H9 (cell line): ENCODE measurements around the gene POMGNT1. TPM values are rescaled to one million over a fixed set of nuclear protein-coding genes. Genes with fewer than 3 reads are reported as not detected.
"Not testable (repeated sequence)": the region's sequence is repeated elsewhere in the genome, so short reads cannot be mapped to it uniquely, and the experiment has no call there.

Experiments used
- DNase-seq: peaks from one replicate; pipeline ENCODE4 v3.0.0-alpha.2; 2017
- H2AFZ ChIP-seq: one replicate; pipeline ENCODE4 v1.6.1; 2013; ENCODE audit warnings: mild to moderate bottlenecking, low read length, control low read depth, moderate library complexity
- H2AK5ac ChIP-seq: 2 replicates; pipeline ENCODE4 v1.6.1; 2013; ENCODE audit warnings: low read length, control low read depth, mixed read lengths; ENCODE audit not compliant: insufficient read length
- H2BK120ac ChIP-seq: one replicate; pipeline ENCODE4 v1.6.1; 2013; ENCODE audit warnings: low read depth, mild to moderate bottlenecking, low read length, control low read depth, inconsistent platforms; ENCODE audit not compliant: poor library complexity, severe bottlenecking
- H2BK12ac ChIP-seq: 2 replicates; pipeline ENCODE4 v1.6.1; 2013; ENCODE audit warnings: low read length, control low read depth, mixed read lengths, low read depth; ENCODE audit not compliant: insufficient read length
- H2BK15ac ChIP-seq: 2 replicates; pipeline ENCODE4 v1.6.1; 2013; ENCODE audit warnings: low read depth, low read length, control low read depth
- H2BK20ac ChIP-seq: one replicate; pipeline ENCODE4 v1.6.1; 2013; ENCODE audit warnings: low read depth, mild to moderate bottlenecking, low read length, control low read depth, inconsistent platforms; ENCODE audit not compliant: poor library complexity, severe bottlenecking
- H2BK5ac ChIP-seq: 2 replicates; pipeline ENCODE4 v1.6.1; 2013; ENCODE audit warnings: low read length, control low read depth, mixed read lengths; ENCODE audit not compliant: insufficient read length
- H3K14ac ChIP-seq: 2 replicates; pipeline ENCODE4 v1.6.1; 2013; ENCODE audit warnings: low read length, control low read depth; ENCODE audit not compliant: insufficient read depth
- H3K18ac ChIP-seq: 2 replicates; pipeline ENCODE4 v1.6.1; 2013; ENCODE audit warnings: low read depth, mild to moderate bottlenecking, mixed read lengths, low read length, control low read depth; ENCODE audit not compliant: insufficient read length
- H3K23ac ChIP-seq: 2 replicates; pipeline ENCODE4 v1.6.1; 2013; ENCODE audit warnings: low read length, control low read depth, mixed read lengths, low read depth; ENCODE audit not compliant: insufficient read length
- H3K23me2 ChIP-seq: 2 replicates; pipeline ENCODE4 v1.6.1; 2013; ENCODE audit warnings: low read depth, mild to moderate bottlenecking, mixed read lengths, low read length, control low read depth; ENCODE audit not compliant: insufficient read length, poor library complexity, severe bottlenecking
- H3K27ac ChIP-seq: 2 replicates; pipeline ENCODE4 v1.5.1; 2013; ENCODE audit warnings: low read length, control low read depth, mixed read lengths, low read depth; ENCODE audit not compliant: insufficient read length
- H3K27me3 ChIP-seq: 2 replicates; pipeline ENCODE4 v1.6.1; 2013; ENCODE audit warnings: low read length, control low read depth, inconsistent platforms; ENCODE audit not compliant: insufficient read depth
- H3K4ac ChIP-seq: 2 replicates; pipeline ENCODE4 v1.6.1; 2013; ENCODE audit warnings: low read depth, mild to moderate bottlenecking, control low read depth, inconsistent platforms, low read length, moderate library complexity
- H3K4me1 ChIP-seq: 2 replicates; pipeline ENCODE4 v1.6.1; 2013; ENCODE audit warnings: low read length, control low read depth, inconsistent platforms; ENCODE audit not compliant: insufficient read depth
- H3K4me2 ChIP-seq: 2 replicates; pipeline ENCODE4 v1.6.1; 2013; ENCODE audit warnings: low read length, control low read depth, mixed read lengths; ENCODE audit not compliant: insufficient read length, insufficient read depth
- H3K56ac ChIP-seq: 2 replicates; pipeline ENCODE4 v1.6.1; 2013; ENCODE audit warnings: low read depth, mild to moderate bottlenecking, mixed read lengths, low read length, control low read depth; ENCODE audit not compliant: insufficient read length
- H3K79me1 ChIP-seq: 2 replicates; pipeline ENCODE4 v1.6.1; 2013; ENCODE audit warnings: low read depth, mild to moderate bottlenecking, moderate library complexity, low read length, control low read depth, inconsistent platforms; ENCODE audit not compliant: insufficient read depth, poor library complexity, severe bottlenecking
- H3K79me2 ChIP-seq: 2 replicates; pipeline ENCODE4 v1.6.1; 2013; ENCODE audit warnings: low read length, control low read depth, inconsistent platforms; ENCODE audit not compliant: insufficient read depth
- H3K9ac ChIP-seq: 2 replicates; pipeline ENCODE4 v1.6.1; 2013; ENCODE audit warnings: low read length, control low read depth, mixed read lengths; ENCODE audit not compliant: insufficient read length; ENCODE audit errors: extremely low read depth
- H3K9me3 ChIP-seq: one replicate; pipeline ENCODE4 v1.6.1; 2013; ENCODE audit warnings: low read depth, low read length, inconsistent platforms; ENCODE audit not compliant: control insufficient read depth
- H3T11ph ChIP-seq: one replicate; pipeline ENCODE4 v1.6.1; 2013; ENCODE audit warnings: mild to moderate bottlenecking, low read length, control low read depth, inconsistent platforms
- H4K20me1 ChIP-seq: one replicate; pipeline ENCODE4 v1.6.1; 2013; ENCODE audit not compliant: control insufficient read depth, insufficient read length, insufficient read depth
- H4K5ac ChIP-seq: 2 replicates; pipeline ENCODE4 v1.6.1; 2013; ENCODE audit warnings: low read depth, mild to moderate bottlenecking, mixed read lengths, low read length, control low read depth; ENCODE audit not compliant: insufficient read length
- H4K8ac ChIP-seq: replicated peaks from 2 replicates; pipeline ENCODE4 v1.6.1; 2013; ENCODE audit warnings: low read length, control low read depth, mixed read lengths, low read depth; ENCODE audit not compliant: insufficient read length
- H4K91ac ChIP-seq: 2 replicates; pipeline ENCODE4 v1.6.1; 2013; ENCODE audit warnings: low read depth, mild to moderate bottlenecking, moderate library complexity, mixed read lengths, low read length, control low read depth; ENCODE audit not compliant: insufficient read length
- H3K27ac Mint-ChIP-seq, 3 experiments: 2 replicates in 2 of 3; 3 replicates in 1 of 3; pipeline ENCODE4 v1.8.0; 2020 to 2021; ENCODE audit warnings: mixed read lengths in 3 of 3, mild to moderate bottlenecking in 1 of 3, moderate library complexity in 1 of 3
- H3K27me3 Mint-ChIP-seq: 2 replicates; pipeline ENCODE4 v1.8.0; 2021; ENCODE audit warnings: low read depth, mild to moderate bottlenecking, moderate library complexity, mixed read lengths
- H3K36me3 Mint-ChIP-seq, 3 experiments: 2 replicates in 2 of 3; 3 replicates in 1 of 3; pipeline ENCODE4 v1.8.0; 2020 to 2021; ENCODE audit warnings: low read depth in 3 of 3, mixed read lengths in 3 of 3; ENCODE audit not compliant: insufficient read depth in 1 of 3
- H3K4me1 Mint-ChIP-seq, 2 experiments: 2 replicates each; pipeline ENCODE4 v1.8.0; 2020; ENCODE audit warnings: mixed read lengths in 2 of 2
- H3K4me3 Mint-ChIP-seq, 2 experiments: 2 replicates in 1 of 2; 3 replicates in 1 of 2; pipeline ENCODE4 v1.8.0; 2020 to 2021; ENCODE audit warnings: mild to moderate bottlenecking in 2 of 2, mixed read lengths in 2 of 2, moderate library complexity in 1 of 2
- H3K9me3 Mint-ChIP-seq, 2 experiments: 2 replicates in 1 of 2; 3 replicates in 1 of 2; pipeline ENCODE4 v1.8.0; 2020; ENCODE audit warnings: mild to moderate bottlenecking in 2 of 2, mixed read lengths in 2 of 2, moderate library complexity in 1 of 2
- CTCF ChIP-seq: fragments of 200-600 bp; sonication (generic); conservative IDR thresholded peaks from 3 replicates; pipeline ENCODE4 v1.8.0; 2021; ENCODE audit warnings: antibody characterized with exemption, mild to moderate bottlenecking
- WGBS: extraction: QIAGEN DNeasy Blood & Tissue Kit; methylation state at CpG from one replicate; pipeline ENCODE4 v1.1.7; 2013; ENCODE audit warnings: missing lambda C conversion rate, low lambda C conversion rate, mixed read lengths; ENCODE audit not compliant: insufficient read length; ENCODE audit errors: extremely low coverage; 5-methylcytosine and 5-hydroxymethylcytosine counted together
- total RNA-seq: library from RNA; stranded (reverse); gene quantifications from 2 replicates; pipeline ENCODE4 v1.2.1, GENCODE V29; 2021

POMGNT1 gene
- total RNA-seq, 1 experiment from 2014 or later = 62.6 TPM

- H3K4me3 Mint-ChIP-seq = no peak overlapping the region
- no peak overlapping the region for H4K5ac ChIP-seq
- H2BK5ac ChIP-seq = no peak overlapping the region
- no CpG with 5 or more reads among the region's 1 CpG for WGBS
- peaks cover 1% of the 10 kb centered on the region; the same call in 1 of the 2 replicates for H3K27me3 Mint-ChIP-seq
- H4K8ac ChIP-seq = no peak overlapping the region
- no peak overlapping the region for H3K18ac ChIP-seq
- peaks cover 0 to 6% of the 10 kb centered on the region in 2 experiments; a peak in 3 of 4 replicates for H3K4me1 Mint-ChIP-seq
- H3K56ac ChIP-seq = no peak overlapping the region
- no peaks in the 10 kb centered on the region for H4K20me1 ChIP-seq
- H3K27ac ChIP-seq = no peak overlapping the region
- H3K4me2 ChIP-seq = no peak overlapping the region
- H3K36me3 Mint-ChIP-seq = peaks cover 6 to 12% (median 6%) of the 10 kb centered on the region in 3 experiments; a peak in 6 of 7 replicates
- H2BK120ac ChIP-seq = no peak overlapping the region
- no peak overlapping the region for H2BK20ac ChIP-seq
- no peaks in the 10 kb centered on the region for H3K79me2 ChIP-seq
- H2AFZ ChIP-seq = no peak overlapping the region
- no peak overlapping the region for H3K9ac ChIP-seq
- H2AK5ac ChIP-seq = no peak overlapping the region
- H3K14ac ChIP-seq = no peak overlapping the region
- no peak overlapping the region for H3K27ac Mint-ChIP-seq
- DNase-seq = no peak
- H3K27me3 ChIP-seq = no peaks in the 10 kb centered on the region
- no peaks in the 10 kb centered on the region for H3K9me3 ChIP-seq
- no peak overlapping the region for H4K91ac ChIP-seq
- no peaks in the 10 kb centered on the region for H3K4me1 ChIP-seq
- no peak for TF ChIP-seq CTCF
- no peak overlapping the region for H2BK15ac ChIP-seq
- peaks cover 22 to 26% of the 10 kb centered on the region in 2 experiments for H3K9me3 Mint-ChIP-seq
- H3K23me2 ChIP-seq = peaks cover 4% of the 10 kb centered on the region
- no peak overlapping the region for H3T11ph ChIP-seq
- H3K79me1 ChIP-seq = no peaks in the 10 kb centered on the region
- no peak overlapping the region for H2BK12ac ChIP-seq
- H3K23ac ChIP-seq = no peak overlapping the region
- no peak overlapping the region for H3K4ac ChIP-seq
These were observed 44.7 kb upstream of the POMGNT1 start for GRCh38 chr1:46242918-46243317.

GRCh38 chr1:46241733-46242132 is 43.5 kb upstream of the POMGNT1 start:
- H3K27me3 ChIP-seq, H3K4me1 ChIP-seq, H4K20me1 ChIP-seq, H3K27me3 Mint-ChIP-seq, H2BK120ac ChIP-seq, H3K14ac ChIP-seq, H4K5ac ChIP-seq, H2BK20ac ChIP-seq, H3K27ac Mint-ChIP-seq, H3K23ac ChIP-seq, H2AK5ac ChIP-seq, H3K9me3 ChIP-seq, H3K23me2 ChIP-seq, H2BK15ac ChIP-seq, H3K27ac ChIP-seq, H3K4me2 ChIP-seq, H2AFZ ChIP-seq, H3K4ac ChIP-seq, H3K79me1 ChIP-seq, DNase-seq, H4K91ac ChIP-seq, H3K56ac ChIP-seq, H2BK12ac ChIP-seq, H2BK5ac ChIP-seq, H3K79me2 ChIP-seq, H4K8ac ChIP-seq, H3T11ph ChIP-seq, H3K4me1 Mint-ChIP-seq, H3K9ac ChIP-seq, H3K18ac ChIP-seq, H3K4me3 Mint-ChIP-seq: not testable (repeated sequence)
- H3K36me3 Mint-ChIP-seq = peaks cover 8 to 14% (median 9%) of the 10 kb centered on the region in 3 experiments
- WGBS = no CpG with 5 or more reads among the region's 38 CpGs
- H3K9me3 Mint-ChIP-seq = peaks cover 29 to 34% of the 10 kb centered on the region in 2 experiments
